ENCODE measurements around the gene ZCRB1. TPM values are rescaled to one million over a fixed set of nuclear protein-coding genes. Genes with fewer than 3 reads are reported as not detected.
A peak's percentile ranks its signal among the peaks of the same experiment; 100 is the strongest.
"Not testable (repeated sequence)": the region's sequence is repeated elsewhere in the genome, so short reads cannot be mapped to it uniquely, and the experiment has no call there.

Gene ZCRB1
- 53.5 and 60.0 TPM in 2 replicates for polyA plus RNA-seq (2014; cell fraction: cytosol; rRNA removed)
- polyA plus RNA-seq (2014; cell fraction: nucleus; rRNA removed) = 34.4 and 38.8 TPM in 2 replicates

- peak; percentile 89 for DNase-seq (ENCODE audit: low spot score)
These were observed at the start of gene ZCRB1, which contains the start of gene PPHLN1 for GRCh38 chr12:42325653-42326474. Gene ZCRB1, minus strand, starts transcription at chr12:42326094. Its CDS starts 1,992 bp downstream, at chr12:42324102. Gene PPHLN1, plus strand, starts transcription at chr12:42326167. Its CDS starts 9,736 bp downstream, at chr12:42335903.

GRCh38 chr12:42373669-42374068 is 47.8 kb upstream of the ZCRB1 start:
- DNase-seq (ENCODE audit: low spot score) = no peak

GRCh38 chr12:42372154-42372791 is 46.4 kb upstream of the ZCRB1 start:
- peak; percentile 70 for DNase-seq (ENCODE audit: low spot score)

- no peak for DNase-seq (ENCODE audit: low spot score)
These were observed 44.1 kb upstream of the ZCRB1 start for GRCh38 chr12:42370013-42370412.

- no peak for DNase-seq (ENCODE audit: low spot score)
These were observed 39.6 kb upstream of the ZCRB1 start for GRCh38 chr12:42365486-42365885.

- DNase-seq (ENCODE audit: low spot score) = no peak
These were observed 38.8 kb upstream of the ZCRB1 start for GRCh38 chr12:42364692-42365091.

GRCh38 chr12:42362647-42363260 is 36.9 kb upstream of the ZCRB1 start:
- DNase-seq (ENCODE audit: low spot score) = no peak

- no peak for DNase-seq (ENCODE audit: low spot score)
These were observed 36.2 kb upstream of the ZCRB1 start for GRCh38 chr12:42361909-42362646.

- DNase-seq (ENCODE audit: low spot score) = no peak
These were observed 35.0 kb upstream of the ZCRB1 start for GRCh38 chr12:42360747-42361403.

- DNase-seq (ENCODE audit: low spot score) = no peak
These were observed 30.4 kb upstream of the ZCRB1 start for GRCh38 chr12:42356344-42356743.

GRCh38 chr12:42350021-42350407 is 24.1 kb upstream of the ZCRB1 start:
- not testable (repeated sequence) for DNase-seq (ENCODE audit: low spot score)

- DNase-seq (ENCODE audit: low spot score) = not testable (repeated sequence)
These were observed 23.5 kb upstream of the ZCRB1 start for GRCh38 chr12:42349119-42350020.

- DNase-seq (ENCODE audit: low spot score) = no peak
These were observed 20.6 kb upstream of the ZCRB1 start for GRCh38 chr12:42346403-42347002.

- DNase-seq (ENCODE audit: low spot score) = no peak
These were observed 17.8 kb upstream of the ZCRB1 start for GRCh38 chr12:42343721-42344120.

- no peak for DNase-seq (ENCODE audit: low spot score)
These were observed 16.1 kb upstream of the ZCRB1 start for GRCh38 chr12:42342028-42342427.

GRCh38 chr12:42338280-42338679 is 12.4 kb upstream of the ZCRB1 start:
- no peak for DNase-seq (ENCODE audit: low spot score)

- no peak for DNase-seq (ENCODE audit: low spot score)
These were observed 10.4 kb upstream of the ZCRB1 start for GRCh38 chr12:42336286-42336685.

GRCh38 chr12:42332301-42333285 is 6.7 kb upstream of the ZCRB1 start:
- DNase-seq (ENCODE audit: low spot score) = peak; percentile 51
